NCI-H345 treated with DMSO at 0.1 percent for 48 hours (cell line): ENCODE data around the gene TAF11.
"Not testable (repeated sequence)": the region's sequence is repeated elsewhere in the genome, so short reads cannot be mapped to it uniquely, and the experiment has no call there.

Experiments
- DNase-seq: peaks from one replicate; lab custom pipeline; 2025; ENCODE audit not compliant: unreplicated experiment; lab: John Stamatoyannopoulos, UW

The TAF11 gene

GRCh38 chr6:34887753-34888513 is at the start of gene TAF11:
Gene TAF11, minus strand, starts transcription at chr6:34888042. Its CDS starts 85 bp downstream, at chr6:34887957.
- peak; percentile 90 for DNase-seq

GRCh38 chr6:34934516-34934915 is 46.7 kb upstream of the TAF11 start:
- no peak for DNase-seq

GRCh38 chr6:34932202-34932601 is 44.4 kb upstream of the TAF11 start:
- DNase-seq, result not testable (repeated sequence)

- no peak for DNase-seq
Measured at GRCh38 chr6:34930221-34930620, 42.4 kb upstream of the TAF11 start.

- no peak for DNase-seq
Measured at GRCh38 chr6:34929241-34929978, 41.6 kb upstream of the TAF11 start.

GRCh38 chr6:34928695-34929094 is 40.9 kb upstream of the TAF11 start:
- DNase-seq, result peak; percentile 16

- peak; percentile 55 for DNase-seq
Measured at GRCh38 chr6:34928220-34928619, 40.4 kb upstream of the TAF11 start.

- DNase-seq, result no peak
Measured at GRCh38 chr6:34926655-34927054, 38.8 kb upstream of the TAF11 start.

- no peak for DNase-seq
Measured at GRCh38 chr6:34924831-34925625, 37.2 kb upstream of the TAF11 start.

- DNase-seq, result no peak
Measured at GRCh38 chr6:34922177-34922663, 34.4 kb upstream of the TAF11 start.

- no peak for DNase-seq
Measured at GRCh38 chr6:34920097-34920496, 32.3 kb upstream of the TAF11 start.

- no peak for DNase-seq
Measured at GRCh38 chr6:34919651-34920050, 31.8 kb upstream of the TAF11 start.

- DNase-seq, result no peak
Measured at GRCh38 chr6:34917626-34918285, 29.9 kb upstream of the TAF11 start.

- no peak for DNase-seq
Measured at GRCh38 chr6:34916348-34916967, 28.6 kb upstream of the TAF11 start.

- no peak for DNase-seq
Measured at GRCh38 chr6:34914358-34914757, 26.5 kb upstream of the TAF11 start.

- no peak for DNase-seq
Measured at GRCh38 chr6:34912715-34913464, 25.0 kb upstream of the TAF11 start.

GRCh38 chr6:34911822-34912221 is 24.0 kb upstream of the TAF11 start:
- no peak for DNase-seq

- no peak for DNase-seq
Measured at GRCh38 chr6:34909320-34909883, 21.6 kb upstream of the TAF11 start.

- no peak for DNase-seq
Measured at GRCh38 chr6:34908194-34908593, 20.4 kb upstream of the TAF11 start.
